Activated naive CD8-positive, alpha-beta T cell treated with anti-CD3 and anti-CD28 coated beads, Interleukin-2, amount 10 ng/mL, durations not matched to agents 7 days and 5 days (primary cell): ENCODE results near the gene TUBGCP2. TPM values are rescaled to one million over a fixed set of nuclear protein-coding genes. Genes with fewer than 3 reads are reported as not detected.

ENCODE experiments used
- ATAC-seq: fragments of 150-1000 bp; cut with Tn5 transposase; one replicate; pipeline ENCODE4 v1.10.0; 2021; ENCODE audit warnings: low read depth, moderate library complexity
- POLR2A ChIA-PET: fragments of 350-600 bp; sonication (Branson Sonifier 250); formaldehyde crosslinking; loops from one replicate; lab custom pipeline; 2021; ENCODE audit warnings: antibody characterized with exemption; lab: Charles Lee
- DNase-seq: peaks from one replicate; pipeline ENCODE4 v3.0.0; 2021
- H3K27ac Mint-ChIP-seq: one replicate; pipeline ENCODE4 v1.8.0; 2022; ENCODE audit warnings: mild to moderate bottlenecking, mixed read lengths
- H3K27me3 Mint-ChIP-seq: one replicate; pipeline ENCODE4 v1.8.0; 2022; ENCODE audit warnings: mild to moderate bottlenecking, moderate library complexity, mixed read lengths
- H3K36me3 Mint-ChIP-seq: one replicate; pipeline ENCODE4 v1.8.0; 2021; ENCODE audit warnings: mild to moderate bottlenecking, mixed read lengths
- H3K4me1 Mint-ChIP-seq: one replicate; pipeline ENCODE4 v1.8.0; 2021; ENCODE audit warnings: mixed read lengths
- H3K4me3 Mint-ChIP-seq: one replicate; pipeline ENCODE4 v1.8.0; 2022; ENCODE audit warnings: mild to moderate bottlenecking, moderate library complexity, mixed read lengths
- H3K9me3 Mint-ChIP-seq: one replicate; pipeline ENCODE4 v1.8.0; 2021; ENCODE audit warnings: mixed read lengths
- total RNA-seq, 2 experiments: library from RNA; stranded (reverse); gene quantifications; one replicate each; pipeline ENCODE4 v1.2.3, GENCODE V29; 2021

TUBGCP2 gene
- total RNA-seq, 2 experiments from 2014 or later, result 56.4 to 69.3 TPM

GRCh38 chr10:133264461-133264860 is 44.2 kb downstream of the TUBGCP2 start:
- DNase-seq (peak; percentile 51), ATAC-seq (peak; percentile 55)
- Mint-ChIP-seq H3K27ac (peak overlapping the region; percentile 51), H3K27me3 (no peaks in the 10 kb centered on the region), H3K4me3 (peak overlapping the region; percentile 66), H3K9me3 (no peaks in the 10 kb centered on the region), H3K36me3 (peaks cover 4% of the 10 kb centered on the region), H3K4me1 (peaks cover 33% of the 10 kb centered on the region)
- POLR2A ChIA-PET, result interaction anchor here (1.1 to 4.8 kb wide), 2 partner anchors 11 to 14 kb away, joined by 4 to 35 read pairs; partner anchors contain the start of gene ADAM8

- H3K36me3 Mint-ChIP-seq, result peaks cover 4% of the 10 kb centered on the region
- H3K9me3 Mint-ChIP-seq, result no peaks in the 10 kb centered on the region
- H3K4me1 Mint-ChIP-seq, result peaks cover 39% of the 10 kb centered on the region
- ATAC-seq (no peak), DNase-seq (no peak)
- peak overlapping the region; percentile 39 for H3K4me3 Mint-ChIP-seq
- H3K27ac Mint-ChIP-seq, result no peak overlapping the region
- POLR2A ChIA-PET, result interaction anchor here (4.8 kb wide), 1 partner anchor 12 kb away, joined by 35 read pairs; the partner anchor contains the start of gene ADAM8
- H3K27me3 Mint-ChIP-seq, result no peaks in the 10 kb centered on the region
Measured at GRCh38 chr10:133263674-133264073, 45.0 kb downstream of the TUBGCP2 start.

- Mint-ChIP-seq H3K36me3 (peaks cover 4% of the 10 kb centered on the region), H3K4me1 (peaks cover 39% of the 10 kb centered on the region), H3K9me3 (no peaks in the 10 kb centered on the region), H3K27me3 (no peaks in the 10 kb centered on the region), H3K27ac (no peak overlapping the region), H3K4me3 (no peak overlapping the region)
- POLR2A ChIA-PET, result interaction anchor here (1.1 to 4.8 kb wide), 2 partner anchors 13 to 15 kb away, joined by 3 to 35 read pairs; partner anchors contain the start of gene ADAM8
- ATAC-seq (no peak), DNase-seq (no peak)
Measured at GRCh38 chr10:133262696-133263095, 46.0 kb downstream of the TUBGCP2 start.

GRCh38 chr10:133261726-133262325 is 46.8 kb downstream of the TUBGCP2 start:
- Mint-ChIP-seq H3K27me3 (no peaks in the 10 kb centered on the region), H3K9me3 (no peaks in the 10 kb centered on the region), H3K4me3 (peak overlapping the region; percentile 67), H3K4me1 (peaks cover 44% of the 10 kb centered on the region), H3K36me3 (peaks cover 4% of the 10 kb centered on the region), H3K27ac (no peak overlapping the region)
- ATAC-seq, result peak; percentile 31
- POLR2A ChIA-PET, result interaction anchor here (1.0 to 4.8 kb wide), 3 partner anchors 14 to 16 kb away, joined by 3 to 35 read pairs (median 3); partner anchors contain the start of gene ADAM8
- peak; percentile 86 for DNase-seq

GRCh38 chr10:133260895-133261725 is 47.6 kb downstream of the TUBGCP2 start:
- POLR2A ChIA-PET, result interaction anchor here (1.0 to 4.8 kb wide), 2 partner anchors 14 to 17 kb away, joined by 3 to 35 read pairs; partner anchors contain the start of gene ADAM8
- no peaks in the 10 kb centered on the region for H3K27me3 Mint-ChIP-seq
- peak; percentile 77 for DNase-seq

GRCh38 chr10:133259602-133259989 is 49.1 kb downstream of the TUBGCP2 start:
- DNase-seq (no peak), ATAC-seq (no peak)
- Mint-ChIP-seq H3K9me3 (no peaks in the 10 kb centered on the region), H3K27ac (peak overlapping the region; percentile 89), H3K4me1 (peaks cover 36% of the 10 kb centered on the region), H3K36me3 (peaks cover 4% of the 10 kb centered on the region), H3K4me3 (peak overlapping the region; percentile 81), H3K27me3 (no peaks in the 10 kb centered on the region)
- POLR2A ChIA-PET, result interaction anchor here (0.6 to 3.3 kb wide), 7 partner anchors 11 to 130 kb away, joined by 3 to 26 read pairs (median 5); partner anchors contain the start of gene ADAM8

More at GRCh38 chr10:133260895-133261725, 47.6 kb downstream of the TUBGCP2 start:
- Mint-ChIP-seq H3K4me1 (peaks cover 44% of the 10 kb centered on the region), H3K27ac (peak overlapping the region; percentile 89), H3K4me3 (peak overlapping the region; percentile 81), H3K36me3 (peaks cover 4% of the 10 kb centered on the region), H3K9me3 (no peaks in the 10 kb centered on the region)
- peak; percentile 38 for ATAC-seq

- Mint-ChIP-seq H3K27ac (peak overlapping the region; percentile 89), H3K9me3 (no peaks in the 10 kb centered on the region), H3K27me3 (no peaks in the 10 kb centered on the region), H3K4me3 (peak overlapping the region; percentile 69), H3K36me3 (no peaks in the 10 kb centered on the region), H3K4me1 (peaks cover 30% of the 10 kb centered on the region)
- ATAC-seq (peak; percentile 44), DNase-seq (peak; percentile 79)
- POLR2A ChIA-PET, result interaction anchor here (0.6 to 3.3 kb wide), 9 partner anchors 8 to 131 kb away, joined by 3 to 26 read pairs (median 4); partner anchors contain the start of gene ADAM8
Measured at GRCh38 chr10:133258818-133259601, 49.7 kb downstream of the TUBGCP2 start.

GRCh38 chr10:133258066-133258817 is 50.4 kb downstream of the TUBGCP2 start:
- peak; percentile 66 for DNase-seq
- POLR2A ChIA-PET, result interaction anchor here (0.9 to 3.3 kb wide), 6 partner anchors 9 to 115 kb away, joined by 3 to 26 read pairs (median 4); partner anchors contain the start of gene ADAM8
- H3K4me1 Mint-ChIP-seq, result peaks cover 26% of the 10 kb centered on the region
- no peaks in the 10 kb centered on the region for H3K9me3 Mint-ChIP-seq
- H3K4me3 Mint-ChIP-seq, result peak overlapping the region; percentile 60
- peak; percentile 18 for ATAC-seq
- H3K27me3 Mint-ChIP-seq, result no peaks in the 10 kb centered on the region
- peak overlapping the region; percentile 88 for H3K27ac Mint-ChIP-seq
- no peaks in the 10 kb centered on the region for H3K36me3 Mint-ChIP-seq

GRCh38 chr10:133257489-133258065 is 51.1 kb downstream of the TUBGCP2 start:
- Mint-ChIP-seq H3K36me3 (no peaks in the 10 kb centered on the region), H3K27me3 (no peaks in the 10 kb centered on the region), H3K4me3 (peak overlapping the region; percentile 74), H3K9me3 (no peaks in the 10 kb centered on the region), H3K27ac (peak overlapping the region; percentile 88), H3K4me1 (peaks cover 26% of the 10 kb centered on the region)
- POLR2A ChIA-PET, result interaction anchor here (0.7 to 3.3 kb wide), 2 partner anchors 18 to 67 kb away, joined by 5 to 26 read pairs; partner anchors contain the start of gene ADAM8
- peak; percentile 3 for ATAC-seq
- DNase-seq, result peak; percentile 59

- POLR2A ChIA-PET, result no interaction called here
- DNase-seq (no peak), ATAC-seq (no peak)
- H3K27me3 Mint-ChIP-seq, result peaks cover 2% of the 10 kb centered on the region
- H3K27ac Mint-ChIP-seq, result no peak overlapping the region
- H3K9me3 Mint-ChIP-seq, result no peaks in the 10 kb centered on the region
- no peak overlapping the region for H3K4me3 Mint-ChIP-seq
- H3K36me3 Mint-ChIP-seq, result no peaks in the 10 kb centered on the region
- H3K4me1 Mint-ChIP-seq, result peaks cover 19% of the 10 kb centered on the region
Measured at GRCh38 chr10:133255323-133255722, 53.3 kb downstream of the TUBGCP2 start.

- no peaks in the 10 kb centered on the region for H3K36me3 Mint-ChIP-seq
- ATAC-seq (no peak), DNase-seq (no peak)
- peak overlapping the region; percentile 30 for H3K27ac Mint-ChIP-seq
- H3K4me1 Mint-ChIP-seq, result peaks cover 11% of the 10 kb centered on the region
- POLR2A ChIA-PET, result no interaction called here
- H3K27me3 Mint-ChIP-seq, result peaks cover 4% of the 10 kb centered on the region
- H3K9me3 Mint-ChIP-seq, result no peaks in the 10 kb centered on the region
- H3K4me3 Mint-ChIP-seq, result no peak overlapping the region
Measured at GRCh38 chr10:133254421-133255120, 54.1 kb downstream of the TUBGCP2 start.
